SU-DHL-6 (cell line): ENCODE results near the gene LGR4.

Experiments
- H2AFZ ChIP-seq: fragments of 200-600 bp; sonication (generic); 2 replicates; pipeline ENCODE4 v1.6.1; 2014; ENCODE audit warnings: low read depth, mild to moderate bottlenecking, moderate library complexity, mixed read lengths, antibody characterized with exemption, low read length; ENCODE audit not compliant: severe bottlenecking
- H3F3A ChIP-seq: fragments of 200-600 bp; shearing (Covaris generic); 2 replicates; pipeline ENCODE4 v1.6.0; 2016; ENCODE audit warnings: antibody characterized with exemption, mild to moderate bottlenecking; ENCODE audit not compliant: insufficient read depth
- H3K27ac ChIP-seq: fragments of 200-600 bp; sonication (generic); 2 replicates; pipeline ENCODE4 v1.5.1; 2016; ENCODE audit warnings: low read depth, mild to moderate bottlenecking, low read length, moderate library complexity, mixed read lengths
- H3K27me3 ChIP-seq: fragments of 200-600 bp; sonication (generic), shearing (Covaris generic); 2 replicates; pipeline ENCODE4 v1.6.0; 2014; ENCODE audit warnings: mild to moderate bottlenecking, low read length
- H3K36me3 ChIP-seq: fragments of 200-600 bp; sonication (generic); 2 replicates; pipeline ENCODE4 v1.6.1; 2014; ENCODE audit warnings: mild to moderate bottlenecking, low read length, mixed read lengths
- H3K4me2 ChIP-seq: fragments of 300-600, 200-600 bp; shearing (Covaris generic), sonication (generic); 2 replicates; pipeline ENCODE4 v1.6.0; 2014; ENCODE audit warnings: low read length, low read depth, mild to moderate bottlenecking; ENCODE audit not compliant: poor library complexity, severe bottlenecking
- H3K4me3 ChIP-seq: fragments of 200-600 bp; sonication (generic); 2 replicates; pipeline ENCODE4 v1.5.1; 2014; ENCODE audit warnings: antibody characterized with exemption, low read length, mild to moderate bottlenecking, mixed read lengths; ENCODE audit not compliant: insufficient read depth, poor library complexity, severe bottlenecking
- H3K79me2 ChIP-seq: fragments of 200-600 bp; sonication (generic); 2 replicates; pipeline ENCODE4 v1.6.1; 2014; ENCODE audit warnings: mild to moderate bottlenecking, low read length, moderate library complexity; ENCODE audit not compliant: insufficient read depth
- H3K9ac ChIP-seq: fragments of 200-600 bp; sonication (generic); 2 replicates; pipeline ENCODE4 v1.7.0; 2014; ENCODE audit warnings: mild to moderate bottlenecking, low read length
- H3K9me2 ChIP-seq: fragments of 200-600 bp; sonication (generic); replicated peaks from 2 replicates; pipeline ENCODE4 v1.6.1; 2014; ENCODE audit warnings: low read length; ENCODE audit not compliant: insufficient read depth
- H3K9me3 ChIP-seq: fragments of 200-600 bp; sonication (generic); 2 replicates; pipeline ENCODE4 v1.6.1; 2014; ENCODE audit warnings: low read length, mixed read lengths; ENCODE audit not compliant: insufficient read depth
- H4K20me1 ChIP-seq: fragments of 200-600 bp; sonication (generic); 2 replicates; pipeline ENCODE4 v1.6.1; 2014; ENCODE audit warnings: low read depth, mild to moderate bottlenecking, antibody characterized with exemption, low read length, moderate library complexity, mixed read lengths
- EZH2phosphoT487 ChIP-seq: fragments of 200-600 bp; sonication (generic), shearing (Covaris generic); conservative IDR thresholded peaks from 2 replicates; pipeline ENCODE4 v1.6.1; 2018; ENCODE audit warnings: mild to moderate bottlenecking, antibody characterized with exemption, low read length, moderate library complexity, mixed read lengths
- TF ChIP-seq, protein P1 (sequence below): fragments of 200-600 bp; sonication (generic); IDR thresholded peaks from one replicate; pipeline ENCODE4 v1.5.1; 2017; ENCODE audit warnings: antibody characterized with exemption, mild to moderate bottlenecking, low read length, moderate library complexity; ENCODE audit not compliant: insufficient read depth, poor library complexity, severe bottlenecking

LGR4 gene

DNA sequence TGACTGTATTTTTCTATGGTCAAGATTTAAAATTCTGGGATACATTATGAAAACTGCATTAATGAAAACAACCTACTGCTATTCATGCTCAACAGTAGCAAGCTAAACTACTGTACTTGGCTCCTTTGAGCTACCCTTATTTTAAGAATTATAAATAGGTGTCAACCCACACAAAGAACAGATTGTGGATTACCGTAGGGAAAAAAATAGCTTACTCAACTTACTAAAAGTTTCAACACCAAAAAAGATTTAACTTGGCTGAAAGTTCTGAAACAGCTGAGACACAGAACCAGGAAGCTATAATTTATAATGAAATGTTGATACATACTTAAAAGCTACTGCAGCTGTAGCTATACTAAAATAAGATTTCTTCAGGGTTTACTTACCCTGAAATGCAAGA, 23.9 kb upstream of the LGR4 start:
- H3K79me2 ChIP-seq: peaks cover 27% of the 10 kb centered on the region; the same call in 1 of the 2 replicates
- 0 out of 2 replicates have a peak, but pooled peaks cover 8% of the 10 kb centered on the region for H4K20me1 ChIP-seq
- peaks cover 12% of the 10 kb centered on the region; the same call in 1 of the 2 replicates for H3F3A ChIP-seq
- H3K9me2 ChIP-seq: no peaks in the 10 kb centered on the region
- H3K9ac ChIP-seq: no peak overlapping the region
- TF ChIP-seq EZH2phosphoT487: no peak
- TF ChIP-seq, protein P1, sequence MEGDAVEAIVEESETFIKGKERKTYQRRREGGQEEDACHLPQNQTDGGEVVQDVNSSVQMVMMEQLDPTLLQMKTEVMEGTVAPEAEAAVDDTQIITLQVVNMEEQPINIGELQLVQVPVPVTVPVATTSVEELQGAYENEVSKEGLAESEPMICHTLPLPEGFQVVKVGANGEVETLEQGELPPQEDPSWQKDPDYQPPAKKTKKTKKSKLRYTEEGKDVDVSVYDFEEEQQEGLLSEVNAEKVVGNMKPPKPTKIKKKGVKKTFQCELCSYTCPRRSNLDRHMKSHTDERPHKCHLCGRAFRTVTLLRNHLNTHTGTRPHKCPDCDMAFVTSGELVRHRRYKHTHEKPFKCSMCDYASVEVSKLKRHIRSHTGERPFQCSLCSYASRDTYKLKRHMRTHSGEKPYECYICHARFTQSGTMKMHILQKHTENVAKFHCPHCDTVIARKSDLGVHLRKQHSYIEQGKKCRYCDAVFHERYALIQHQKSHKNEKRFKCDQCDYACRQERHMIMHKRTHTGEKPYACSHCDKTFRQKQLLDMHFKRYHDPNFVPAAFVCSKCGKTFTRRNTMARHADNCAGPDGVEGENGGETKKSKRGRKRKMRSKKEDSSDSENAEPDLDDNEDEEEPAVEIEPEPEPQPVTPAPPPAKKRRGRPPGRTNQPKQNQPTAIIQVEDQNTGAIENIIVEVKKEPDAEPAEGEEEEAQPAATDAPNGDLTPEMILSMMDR: no peak
- H3K36me3 ChIP-seq: peaks cover 54% of the 10 kb centered on the region
- H3K9me3 ChIP-seq: no peaks in the 10 kb centered on the region
- no peak overlapping the region for H3K4me2 ChIP-seq
- H3K4me3 ChIP-seq: no peak overlapping the region
- no peak overlapping the region for H3K27ac ChIP-seq
- no peaks in the 10 kb centered on the region for H3K27me3 ChIP-seq
- H2AFZ ChIP-seq: no peak overlapping the region

DNA sequence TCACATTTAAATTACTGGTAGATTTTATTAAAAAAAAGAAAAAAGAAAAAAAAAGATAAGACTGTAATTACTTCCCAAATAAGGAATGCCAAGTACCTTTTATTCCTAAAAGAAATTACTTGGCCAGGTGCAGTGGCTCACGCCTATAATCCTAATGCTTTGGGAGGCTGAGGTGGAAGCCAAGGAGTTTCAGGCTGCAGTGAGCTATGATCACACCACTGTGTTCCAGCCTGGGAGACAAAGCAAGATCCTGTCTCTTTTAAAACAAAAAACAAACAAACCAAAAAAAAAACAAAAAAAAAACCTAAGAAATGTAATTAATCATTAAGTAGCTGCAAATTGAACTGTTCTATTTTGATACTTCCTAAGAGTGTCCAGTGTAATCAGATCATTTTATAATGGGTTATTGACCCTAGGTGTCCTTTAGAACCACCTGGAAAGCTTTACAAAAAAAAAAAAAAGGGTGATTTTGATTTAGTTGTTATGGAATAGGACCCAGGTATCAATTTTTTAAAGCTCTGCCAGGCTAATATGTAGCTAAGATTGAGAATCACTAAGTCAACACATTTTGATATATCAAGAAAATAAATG, 23.2 kb upstream of the LGR4 start:
- Histone ChIP-seq H3K4me3 (no peak overlapping the region), H3K4me2 (no peak overlapping the region), H3K36me3 (peaks cover 51% of the 10 kb centered on the region), H3K9me3 (no peaks in the 10 kb centered on the region), H3K9ac (no peak overlapping the region), H3F3A (peaks cover 12% of the 10 kb centered on the region; the same call in 1 of the 2 replicates), H3K9me2 (no peaks in the 10 kb centered on the region), H3K27me3 (no peaks in the 10 kb centered on the region), H2AFZ (no peak overlapping the region), H3K79me2 (peaks cover 25% of the 10 kb centered on the region; the same call in 1 of the 2 replicates), H3K27ac (no peak overlapping the region), H4K20me1 (0 out of 2 replicates have a peak, but pooled peaks cover 8% of the 10 kb centered on the region)
- TF ChIP-seq, protein P1: no peak
- no peak for TF ChIP-seq EZH2phosphoT487

DNA sequence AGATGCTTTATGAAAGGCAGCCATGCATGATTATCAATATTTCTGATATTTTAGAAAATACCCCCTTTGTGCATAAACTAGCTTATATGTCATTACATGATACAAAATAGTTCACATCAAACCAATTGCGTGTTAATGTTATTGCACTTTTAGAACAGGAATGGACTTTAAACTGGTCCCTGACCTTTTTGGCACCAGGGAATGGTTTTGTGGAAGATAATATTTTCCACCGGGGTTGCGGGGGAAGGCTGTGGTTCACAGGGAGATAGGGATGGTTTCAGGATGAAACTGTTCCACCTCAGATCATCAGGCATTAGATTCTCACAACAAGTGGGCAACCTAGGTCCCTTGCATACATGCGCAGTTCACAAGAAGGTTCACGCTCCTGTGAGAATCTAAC, 16.5 kb upstream of the LGR4 start:
- H3F3A ChIP-seq: peaks cover 5% of the 10 kb centered on the region; the same call in 1 of the 2 replicates
- H3K36me3 ChIP-seq: peaks cover 9% of the 10 kb centered on the region; the same call in 1 of the 2 replicates
- no peaks in the 10 kb centered on the region for H3K9me2 ChIP-seq
- no peak overlapping the region for H3K4me2 ChIP-seq
- H2AFZ ChIP-seq: no peak overlapping the region
- no peaks in the 10 kb centered on the region for H3K9me3 ChIP-seq
- no peaks in the 10 kb centered on the region for H3K27me3 ChIP-seq
- TF ChIP-seq, protein P1: no peak
- no peak for TF ChIP-seq EZH2phosphoT487
- 0 out of 2 replicates have a peak, but pooled peaks cover under 1% of the 10 kb centered on the region for H3K79me2 ChIP-seq
- H4K20me1 ChIP-seq: no peaks in the 10 kb centered on the region
- H3K27ac ChIP-seq: no peak overlapping the region
- H3K9ac ChIP-seq: no peak overlapping the region
- no peak overlapping the region for H3K4me3 ChIP-seq
